ENCODE results near the gene ALDH3A2.

DNA sequence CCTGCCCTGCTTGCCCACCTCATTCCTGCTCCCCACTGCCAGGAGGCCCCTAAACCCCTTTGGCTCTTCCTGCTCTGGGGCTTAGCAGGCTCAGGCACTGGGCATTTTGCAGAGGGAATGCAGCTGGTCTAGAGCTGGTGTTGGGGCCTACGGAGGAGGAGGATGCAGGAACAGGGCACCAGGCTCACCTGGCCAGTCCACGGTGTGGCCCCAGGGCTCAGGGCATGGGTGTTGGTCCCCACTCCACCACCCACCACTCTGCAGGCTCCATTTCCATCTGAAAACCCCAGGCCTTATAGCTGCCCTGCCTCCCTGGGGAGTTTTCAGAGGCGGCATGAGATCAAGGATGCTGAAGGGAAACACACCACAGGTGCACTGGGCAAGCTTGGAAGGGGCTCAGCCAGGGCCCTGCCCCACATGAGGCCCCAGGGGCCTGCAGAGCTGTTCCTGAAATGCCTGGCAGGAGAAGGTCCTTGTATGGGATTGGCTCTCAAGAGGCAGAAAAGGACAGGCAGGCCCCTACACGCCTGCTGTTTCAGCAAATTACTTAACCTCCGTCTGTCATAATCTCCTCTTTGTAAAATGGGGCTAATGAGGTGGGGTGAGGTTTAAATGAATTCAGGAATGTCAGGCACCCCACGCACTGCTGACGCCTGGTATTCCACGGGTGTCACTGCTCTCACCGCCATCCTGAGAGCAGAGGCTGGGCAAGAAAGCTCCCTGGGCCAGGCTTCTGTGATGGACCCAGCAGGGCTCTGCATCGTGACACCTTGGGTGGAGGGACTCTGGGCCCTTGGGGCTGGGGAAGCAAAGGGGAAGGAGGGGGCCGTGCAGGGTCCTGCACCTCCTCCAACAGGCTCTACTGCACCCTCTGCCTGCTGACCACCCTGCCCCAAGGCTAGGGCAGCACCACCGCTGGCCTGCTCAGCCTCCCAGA lies 58.5 kb downstream of the ALDH3A2 start:
- TF ChIP-seq, protein P1, sequence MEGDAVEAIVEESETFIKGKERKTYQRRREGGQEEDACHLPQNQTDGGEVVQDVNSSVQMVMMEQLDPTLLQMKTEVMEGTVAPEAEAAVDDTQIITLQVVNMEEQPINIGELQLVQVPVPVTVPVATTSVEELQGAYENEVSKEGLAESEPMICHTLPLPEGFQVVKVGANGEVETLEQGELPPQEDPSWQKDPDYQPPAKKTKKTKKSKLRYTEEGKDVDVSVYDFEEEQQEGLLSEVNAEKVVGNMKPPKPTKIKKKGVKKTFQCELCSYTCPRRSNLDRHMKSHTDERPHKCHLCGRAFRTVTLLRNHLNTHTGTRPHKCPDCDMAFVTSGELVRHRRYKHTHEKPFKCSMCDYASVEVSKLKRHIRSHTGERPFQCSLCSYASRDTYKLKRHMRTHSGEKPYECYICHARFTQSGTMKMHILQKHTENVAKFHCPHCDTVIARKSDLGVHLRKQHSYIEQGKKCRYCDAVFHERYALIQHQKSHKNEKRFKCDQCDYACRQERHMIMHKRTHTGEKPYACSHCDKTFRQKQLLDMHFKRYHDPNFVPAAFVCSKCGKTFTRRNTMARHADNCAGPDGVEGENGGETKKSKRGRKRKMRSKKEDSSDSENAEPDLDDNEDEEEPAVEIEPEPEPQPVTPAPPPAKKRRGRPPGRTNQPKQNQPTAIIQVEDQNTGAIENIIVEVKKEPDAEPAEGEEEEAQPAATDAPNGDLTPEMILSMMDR (IDR thresholded peaks at IDR 0.05) = no peak
- TF ChIP-seq POLR2A (IDR thresholded peaks at IDR 0.05) (no peak), POLR2AphosphoS5 (IDR thresholded peaks at IDR 0.05) (peak in 1 of 3 donors; percentile 29)
